ENCODE results near the gene STAMBPL1.

The STAMBPL1 gene

DNA sequence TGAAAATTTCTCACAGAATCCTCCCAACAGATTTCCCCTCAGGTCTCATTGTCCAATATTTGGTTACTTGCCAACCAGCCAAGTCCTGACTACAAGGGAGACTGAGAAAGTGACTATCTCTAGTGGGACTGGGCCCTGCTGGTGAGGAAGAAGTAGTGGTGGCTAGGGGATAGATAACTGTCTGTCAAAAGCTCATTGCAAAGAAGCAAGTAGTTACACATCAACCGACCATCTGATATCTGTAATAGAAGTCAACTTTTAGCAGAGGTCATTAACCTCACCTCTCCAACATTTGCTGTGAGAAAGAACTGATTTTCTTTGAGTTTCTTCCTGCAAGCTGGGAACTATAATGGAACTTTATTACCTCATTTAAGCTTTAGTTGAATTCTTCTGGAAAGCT, 15.2 kb downstream of the STAMBPL1 start:
- DNase-seq = no peak

DNA sequence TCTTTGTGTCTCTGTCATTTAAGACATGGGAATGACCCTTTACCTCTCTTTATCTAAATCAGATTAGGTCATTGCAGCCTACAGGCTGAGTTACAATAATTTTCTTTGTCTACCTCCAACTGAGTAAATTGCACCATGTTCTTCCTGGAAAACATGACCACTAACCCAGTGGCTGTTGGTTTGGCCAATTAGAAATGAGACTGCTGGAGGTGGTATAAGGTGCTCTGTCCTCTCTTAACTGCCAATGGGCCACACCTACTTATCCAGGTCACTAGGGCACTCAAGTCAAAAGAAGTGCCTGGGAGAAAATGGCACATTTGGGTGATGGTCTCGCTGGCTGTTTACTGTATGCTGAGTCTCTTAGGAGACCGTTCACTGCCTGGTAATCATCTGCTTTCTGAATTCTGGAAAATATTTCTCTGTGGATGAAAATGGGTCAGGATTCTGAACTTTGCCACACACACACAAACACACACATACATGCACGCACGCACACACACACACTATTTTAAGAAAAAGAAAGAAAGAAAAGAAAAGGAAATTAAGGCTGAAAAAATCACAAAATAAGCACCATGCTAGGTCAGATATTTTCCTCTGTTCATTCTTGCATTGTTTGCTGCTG, 16.4 kb downstream of the STAMBPL1 start:
- DNase-seq = no peak

DNA sequence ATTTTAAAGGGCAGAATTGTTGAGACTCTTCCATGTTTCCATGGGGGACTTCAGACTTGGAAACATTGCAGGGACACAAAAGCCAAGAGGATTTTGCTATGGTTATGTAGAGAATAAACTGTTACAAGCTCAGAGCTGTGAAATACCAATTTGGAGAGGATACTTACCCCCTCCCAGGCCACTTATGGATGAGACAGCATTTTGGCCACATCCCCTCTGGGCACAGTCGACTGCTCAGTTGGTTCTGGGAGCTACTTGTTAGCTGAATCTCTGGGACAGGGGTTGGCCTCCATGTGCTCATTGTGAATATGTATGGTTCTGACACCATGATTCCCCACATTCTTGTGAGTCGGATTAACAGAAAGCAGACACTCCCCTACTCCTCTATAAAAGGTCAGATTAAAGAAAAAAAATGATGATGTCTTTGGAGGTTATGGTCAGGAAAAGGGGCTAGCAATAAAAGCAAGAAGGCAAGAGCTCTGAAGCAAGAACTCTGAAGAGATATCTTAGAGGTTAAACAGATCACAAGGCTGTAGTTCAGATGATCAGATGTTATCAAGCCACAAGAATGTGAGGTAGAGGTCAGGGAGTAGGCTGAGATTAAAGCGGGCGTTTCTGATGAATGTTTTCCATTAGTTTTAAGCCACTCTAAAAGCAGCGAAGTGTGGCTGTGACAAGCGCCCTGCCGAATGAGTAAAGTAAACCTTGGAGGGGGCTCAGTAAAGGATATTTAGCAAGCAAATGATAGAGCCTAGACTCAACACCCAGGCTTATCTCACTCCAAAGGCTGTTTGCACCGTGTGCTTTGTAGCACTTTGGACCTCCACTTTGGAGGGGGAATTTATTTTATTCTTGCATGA, 17.2 kb downstream of the STAMBPL1 start:
- peak; percentile 33 for DNase-seq

DNA sequence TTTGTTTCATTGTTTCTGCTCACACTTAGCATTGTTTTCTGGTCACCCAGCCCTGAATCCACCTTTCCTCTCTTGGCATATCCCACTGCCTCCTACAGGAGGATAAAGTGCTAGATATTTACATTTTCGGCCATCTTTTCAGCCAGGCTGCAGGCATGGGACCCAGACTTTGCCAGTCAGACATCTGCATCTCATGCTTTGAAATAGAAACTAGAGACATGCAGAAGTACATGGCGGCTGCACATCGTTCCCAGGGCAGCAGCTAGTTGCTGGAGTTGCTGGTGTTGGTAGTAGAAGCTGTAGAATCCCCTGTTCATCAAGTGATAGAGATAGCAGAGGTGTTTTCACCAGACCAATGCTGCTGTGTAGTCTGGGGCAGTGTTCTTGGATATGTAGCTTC, 18.7 kb downstream of the STAMBPL1 start:
- DNase-seq = no peak

DNA sequence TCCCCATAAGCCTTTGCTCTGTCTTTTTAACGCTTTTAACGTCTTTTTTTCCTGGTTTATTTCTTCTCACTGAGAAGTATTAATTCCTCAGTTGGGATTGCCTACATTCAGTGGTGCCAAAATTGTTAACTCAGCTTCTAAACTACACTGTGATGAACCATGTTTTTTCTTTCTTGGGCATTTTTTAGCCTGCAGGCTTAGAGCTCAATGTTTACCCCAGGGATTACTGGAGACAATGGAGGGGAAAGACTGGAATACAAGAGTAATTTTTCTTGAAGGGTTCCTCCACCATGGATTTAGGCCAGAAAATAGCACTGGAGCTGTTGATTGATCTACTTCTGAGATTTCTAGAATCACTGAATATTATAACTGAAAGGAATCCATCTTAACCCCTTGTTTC, 19.8 kb downstream of the STAMBPL1 start:
- no peak for DNase-seq

DNA sequence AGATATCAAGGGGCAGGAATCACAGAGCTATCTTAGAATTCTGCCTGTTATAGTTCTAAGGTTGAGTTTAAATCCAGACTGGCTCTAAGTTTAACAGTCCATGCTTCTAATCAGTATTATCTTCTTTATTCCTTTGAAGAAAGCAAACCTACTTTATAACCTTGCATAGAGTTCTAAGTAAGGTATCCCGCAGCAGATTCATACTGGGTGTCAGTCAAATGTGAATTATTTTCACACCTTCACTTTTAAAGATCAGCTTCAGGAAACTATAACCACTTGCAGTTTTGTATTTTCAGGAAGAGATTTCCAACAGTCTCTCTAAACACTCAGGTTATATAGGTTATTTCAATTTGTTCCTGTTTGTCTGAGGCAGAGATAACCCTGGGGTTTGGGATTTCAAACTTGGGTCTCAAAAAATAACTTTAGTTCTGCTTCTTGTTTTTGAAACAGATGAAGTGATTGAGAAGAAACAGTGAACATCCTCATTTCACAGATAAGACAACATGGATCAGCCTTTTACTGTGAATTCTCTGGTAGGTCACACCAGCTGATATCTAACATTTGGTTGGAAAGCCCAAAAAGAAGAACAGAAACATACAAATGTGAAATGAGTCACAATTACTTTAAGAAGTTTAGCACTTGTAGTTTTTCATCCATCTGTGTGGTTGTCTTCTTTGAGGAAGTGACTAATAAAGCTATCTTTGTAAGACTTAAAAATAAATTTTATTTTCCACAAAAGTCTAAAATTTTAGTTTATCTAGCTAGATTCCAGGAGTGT, 21.4 kb downstream of the STAMBPL1 start:
- peak; percentile 54 for DNase-seq

DNA sequence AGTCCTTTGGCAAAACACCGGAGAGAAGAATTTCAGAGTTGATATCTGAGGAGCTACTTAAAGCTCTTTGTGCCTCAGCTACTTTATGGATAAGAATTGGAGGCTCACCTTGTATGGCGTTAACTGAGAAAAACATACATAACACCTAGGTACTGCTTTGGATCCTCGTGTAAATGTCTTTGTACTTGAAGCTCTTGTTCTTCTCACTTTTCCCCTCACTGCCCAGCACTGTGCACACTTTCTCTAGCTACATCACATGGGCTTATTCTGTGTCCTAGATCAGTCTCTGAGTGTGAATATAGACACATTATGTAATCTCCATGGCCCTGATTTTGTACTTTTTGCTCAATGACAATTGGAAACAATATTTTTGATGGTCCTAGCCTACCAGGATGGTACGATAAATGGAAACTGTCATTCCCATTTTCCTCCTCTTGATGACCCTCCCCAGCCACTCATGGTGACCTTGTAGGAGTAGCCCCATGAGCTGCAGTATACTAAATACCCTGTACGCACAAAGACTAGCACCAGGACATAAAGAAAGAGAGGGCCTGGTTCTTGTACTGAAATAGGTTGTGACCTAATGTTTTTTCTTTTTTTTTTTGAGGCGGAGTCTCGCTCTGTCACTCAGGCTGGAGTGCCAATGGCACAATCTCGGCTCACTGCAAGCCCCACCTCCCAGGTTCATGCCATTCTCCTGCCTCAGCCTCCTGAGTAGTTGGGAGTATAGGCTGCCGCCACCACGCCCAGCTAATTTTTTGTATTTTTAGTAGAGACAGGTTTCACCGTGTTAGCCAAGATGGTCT, 22.1 kb downstream of the STAMBPL1 start:
- no peak for DNase-seq

DNA sequence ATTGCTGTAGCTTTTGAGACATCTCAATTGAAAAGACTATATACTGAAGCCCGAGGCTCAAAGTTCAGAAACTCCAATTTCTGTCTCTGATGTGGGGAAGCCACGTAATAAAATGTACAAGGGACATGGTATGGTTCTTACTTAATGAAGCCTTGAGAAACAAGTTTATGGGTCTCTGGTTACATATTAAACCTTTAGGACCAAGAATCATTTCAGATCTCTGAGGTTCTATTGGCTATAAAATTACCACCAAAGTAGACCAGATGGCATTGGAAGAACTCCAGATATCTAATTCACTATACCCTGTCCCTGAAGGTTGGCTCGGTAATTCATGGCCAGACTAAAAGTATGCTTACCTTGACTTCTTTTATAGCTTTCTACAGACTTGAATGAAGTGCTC, 23.7 kb downstream of the STAMBPL1 start:
- DNase-seq = no peak

DNA sequence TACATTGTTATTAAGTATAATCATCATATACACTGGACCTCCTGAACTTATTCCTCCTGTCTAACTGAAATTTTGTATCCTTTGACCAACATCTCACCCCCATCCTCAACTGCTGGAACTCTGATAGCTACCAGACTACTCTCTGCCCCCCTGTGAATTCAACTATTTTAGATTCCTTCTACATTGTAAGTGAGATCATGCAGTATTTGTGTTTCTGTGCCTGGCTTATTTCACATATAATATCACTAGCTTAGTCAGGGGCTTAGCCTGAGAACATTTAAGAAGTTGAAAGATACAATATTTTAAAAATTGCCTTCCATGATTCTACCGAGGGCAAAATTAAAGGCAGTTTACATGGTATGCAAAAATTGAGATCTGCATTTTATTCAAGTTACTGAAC, 26.9 kb downstream of the STAMBPL1 start:
- no peak for DNase-seq

DNA sequence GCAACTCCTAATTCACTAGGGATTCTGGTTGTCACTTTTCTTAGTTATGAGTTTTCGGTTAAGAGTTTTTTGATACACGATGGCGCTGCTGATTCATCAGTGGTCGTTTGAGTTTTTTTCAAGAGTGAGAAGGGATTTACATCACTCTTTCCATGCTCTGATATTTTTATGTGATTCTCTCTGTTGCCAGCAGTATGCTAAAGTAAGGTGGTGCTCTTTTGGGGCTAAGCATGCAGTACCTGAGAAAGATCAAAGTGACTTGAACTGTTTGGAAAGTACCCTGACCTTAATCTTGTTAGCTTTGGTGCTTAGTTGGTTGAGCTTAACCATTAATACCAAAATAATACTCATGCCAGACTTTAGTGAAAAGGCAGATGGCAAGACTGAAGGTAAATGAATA, 28.1 kb downstream of the STAMBPL1 start:
- DNase-seq = peak; percentile 41

DNA sequence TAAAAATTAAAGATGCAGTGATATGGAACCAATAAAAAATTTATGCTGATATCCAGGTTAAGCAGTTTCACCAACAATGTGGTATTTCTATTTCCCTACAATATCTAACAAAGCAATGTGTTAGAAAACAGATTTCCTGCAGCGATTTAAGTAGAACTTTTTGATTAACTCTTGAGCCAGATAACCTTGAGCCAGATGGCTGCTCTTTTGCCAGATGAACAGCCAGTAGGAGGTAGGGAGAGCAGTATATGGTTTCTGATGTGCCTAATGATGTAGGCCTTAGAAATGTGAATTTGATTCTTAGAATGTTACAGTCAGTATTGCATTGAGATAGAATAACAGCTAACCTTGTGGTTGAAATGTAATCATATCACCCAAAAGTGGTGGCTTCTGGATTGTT, 31.1 kb downstream of the STAMBPL1 start:
- no peak for DNase-seq

DNA sequence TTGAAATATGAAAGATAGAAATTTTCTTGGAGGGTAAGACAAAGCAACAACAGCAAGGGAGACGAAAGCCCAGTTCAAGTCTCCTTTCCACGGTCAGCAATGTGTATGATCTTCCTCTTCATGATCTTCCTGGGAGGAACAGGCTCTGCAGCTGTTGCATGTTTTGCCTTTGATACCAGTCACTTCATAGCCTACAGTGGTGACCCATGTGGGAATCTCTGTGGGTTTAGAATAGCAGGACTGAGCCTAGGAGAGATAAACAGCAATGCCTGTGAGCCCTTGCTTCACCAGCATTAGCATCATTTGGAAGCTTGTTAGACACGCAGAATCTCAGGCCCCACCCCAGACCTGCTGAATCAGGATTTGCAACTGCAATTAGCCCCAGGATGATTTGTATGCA, 31.8 kb downstream of the STAMBPL1 start:
- DNase-seq = no peak

DNA sequence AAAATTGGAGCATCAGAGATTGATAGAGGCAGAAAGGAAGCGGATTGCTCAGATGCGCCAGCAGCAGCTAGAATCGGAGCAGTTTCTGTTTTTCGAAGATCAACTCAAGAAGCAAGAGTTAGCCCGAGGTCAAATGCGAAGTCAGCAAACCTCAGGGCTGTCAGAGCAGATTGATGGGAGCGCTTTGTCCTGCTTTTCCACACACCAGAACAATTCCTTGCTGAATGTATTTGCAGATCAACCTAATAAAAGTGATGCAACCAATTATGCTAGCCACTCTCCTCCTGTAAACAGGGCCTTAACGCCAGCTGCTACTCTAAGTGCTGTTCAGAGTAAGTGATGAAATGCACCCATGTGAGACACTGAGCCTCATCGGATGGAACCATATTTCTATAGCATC, 33.1 kb downstream of the STAMBPL1 start:
- DNase-seq = no peak

DNA sequence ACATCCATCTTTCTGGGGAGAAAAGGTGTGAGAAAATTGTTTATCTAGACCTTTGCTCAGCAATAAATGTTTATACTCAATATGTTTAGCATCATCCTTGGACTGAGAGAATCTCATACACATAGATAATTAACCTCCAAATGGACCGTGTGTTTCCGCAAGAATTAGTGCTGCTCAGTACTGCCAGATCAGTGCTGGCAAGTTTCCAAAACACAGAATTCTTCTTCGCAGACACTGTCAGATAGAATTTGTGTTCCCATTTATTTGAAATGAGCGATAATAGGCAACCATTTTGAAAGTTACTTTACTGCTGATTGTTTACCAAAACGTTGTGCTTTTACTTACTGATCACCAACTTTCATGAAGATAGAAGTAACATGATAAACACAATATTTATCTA, 33.7 kb downstream of the STAMBPL1 start:
- DNase-seq = no peak

DNA sequence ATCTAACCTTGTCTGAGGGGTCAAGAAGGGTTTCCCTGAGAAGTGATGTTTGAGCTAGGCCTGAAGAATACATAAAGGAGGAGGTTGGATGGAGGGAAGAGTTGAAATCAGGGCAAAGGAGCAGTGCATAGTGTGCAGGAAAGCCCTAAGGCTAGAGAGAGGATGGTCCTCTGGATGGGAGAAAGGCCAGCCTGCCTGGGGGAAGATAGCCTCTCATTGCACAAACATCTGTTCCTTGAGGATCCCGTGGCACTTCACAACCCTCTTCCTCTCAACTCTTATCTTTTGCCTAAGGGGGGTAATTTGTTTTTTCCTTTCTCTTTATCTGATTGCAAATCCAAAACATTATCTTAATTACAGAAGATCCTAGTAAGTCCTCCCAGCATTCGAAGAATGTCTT, 35.7 kb downstream of the STAMBPL1 start:
- DNase-seq = no peak

DNA sequence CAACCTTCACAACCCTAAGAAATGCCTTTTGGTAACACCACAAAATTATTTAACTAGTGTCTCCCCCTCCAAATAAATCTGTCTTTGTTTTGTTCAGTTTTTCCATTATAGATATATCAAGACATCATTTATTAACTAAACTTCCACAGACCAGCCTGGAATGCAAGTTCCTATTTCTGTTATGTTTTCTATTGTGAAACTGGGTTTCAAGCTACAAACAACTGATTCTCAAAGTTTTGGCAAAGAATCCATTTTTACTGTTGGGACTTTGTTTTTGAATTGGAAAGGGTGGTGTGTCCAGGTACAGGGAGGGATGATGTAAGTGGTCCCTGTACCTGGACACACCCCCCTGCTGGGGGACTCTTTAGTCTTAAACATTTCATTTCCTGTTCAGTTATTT, 36.2 kb downstream of the STAMBPL1 start:
- no peak for DNase-seq

DNA sequence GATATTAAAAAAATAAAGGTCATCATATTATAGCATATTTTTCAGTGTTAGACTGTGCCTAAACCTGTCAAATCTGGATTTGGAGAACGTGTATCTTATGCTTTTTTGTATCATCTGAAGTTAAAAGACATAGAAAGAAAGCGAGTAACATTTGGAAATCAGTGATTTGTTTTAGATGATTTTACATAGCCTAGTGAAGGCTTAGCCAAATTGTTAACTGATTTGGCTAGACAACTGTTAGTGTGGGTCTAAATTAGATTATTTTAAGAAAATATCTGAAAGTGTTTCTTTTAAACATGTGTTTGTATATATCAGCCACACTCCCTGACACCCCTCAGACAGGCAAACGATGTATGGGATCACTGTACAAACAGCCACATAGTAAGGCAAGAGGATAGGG, 36.9 kb downstream of the STAMBPL1 start:
- no peak for DNase-seq

DNA sequence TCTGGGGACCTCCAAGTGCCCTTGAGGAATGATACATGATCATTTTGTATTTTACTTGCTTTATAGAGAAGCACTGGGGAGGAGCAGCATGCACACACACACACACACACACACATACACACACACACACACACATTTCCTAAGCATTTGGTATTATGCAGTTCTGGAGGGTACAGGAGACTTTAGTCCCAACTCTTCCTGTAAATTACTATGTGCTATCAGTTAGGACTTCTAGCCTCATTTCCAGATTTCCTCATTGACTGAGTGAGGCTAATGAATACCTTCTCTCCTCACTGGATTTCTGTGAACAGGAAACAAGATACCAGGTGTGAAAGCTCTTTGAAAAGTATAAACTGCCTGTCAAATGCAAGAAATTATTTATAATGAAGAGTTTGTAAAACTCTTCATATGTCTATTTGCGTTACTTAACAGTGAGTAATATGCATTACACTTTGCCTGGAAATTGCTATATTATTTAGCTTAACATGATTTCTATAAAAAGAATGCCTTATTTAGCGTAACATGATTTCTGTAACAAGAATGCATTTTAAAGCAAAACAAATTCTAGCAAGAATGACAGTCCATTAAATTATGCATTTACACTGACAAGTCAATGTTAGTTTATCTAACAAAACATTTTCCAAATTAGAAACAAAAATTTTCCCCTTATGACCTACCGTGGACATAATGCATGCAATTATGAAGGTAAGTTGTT, 38.3 kb downstream of the STAMBPL1 start:
- no peak for DNase-seq

DNA sequence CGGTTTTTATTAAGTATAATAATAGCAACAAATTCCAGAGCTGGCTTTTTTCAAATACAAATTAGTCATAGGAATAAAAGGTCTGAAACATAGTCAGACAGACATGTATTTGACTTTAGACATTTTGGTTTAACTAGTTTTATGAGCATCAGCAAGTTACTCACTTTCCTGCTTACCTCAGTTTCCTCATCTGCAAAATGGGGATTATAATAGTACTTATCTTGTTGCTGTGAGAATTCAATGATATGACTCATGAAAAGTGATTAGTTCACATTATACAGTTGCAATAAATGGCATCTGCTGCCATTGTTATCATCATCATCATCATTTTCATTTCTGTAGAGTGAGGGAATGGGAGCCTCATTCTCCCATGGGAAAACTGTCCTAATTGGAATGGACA, 39.0 kb downstream of the STAMBPL1 start:
- no peak for DNase-seq

DNA sequence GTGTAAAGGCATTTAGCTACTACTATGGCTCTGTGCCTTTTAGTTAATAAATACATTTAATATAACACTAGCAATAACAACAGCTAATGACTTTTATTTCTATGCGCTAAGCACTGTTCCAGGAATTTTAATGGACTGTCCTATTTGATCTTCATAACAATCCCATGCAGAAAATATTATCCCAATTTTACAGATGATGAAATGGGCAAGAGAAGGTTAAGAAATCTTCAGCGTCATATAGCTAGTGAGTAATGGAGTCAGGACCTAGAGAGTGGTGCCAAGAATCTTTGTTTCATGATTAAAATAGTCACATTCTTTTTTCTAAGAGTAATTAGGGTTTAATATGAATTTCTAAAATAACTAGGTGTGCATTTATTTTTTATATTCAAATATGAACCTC, 40.2 kb downstream of the STAMBPL1 start:
- no peak for DNase-seq

DNA sequence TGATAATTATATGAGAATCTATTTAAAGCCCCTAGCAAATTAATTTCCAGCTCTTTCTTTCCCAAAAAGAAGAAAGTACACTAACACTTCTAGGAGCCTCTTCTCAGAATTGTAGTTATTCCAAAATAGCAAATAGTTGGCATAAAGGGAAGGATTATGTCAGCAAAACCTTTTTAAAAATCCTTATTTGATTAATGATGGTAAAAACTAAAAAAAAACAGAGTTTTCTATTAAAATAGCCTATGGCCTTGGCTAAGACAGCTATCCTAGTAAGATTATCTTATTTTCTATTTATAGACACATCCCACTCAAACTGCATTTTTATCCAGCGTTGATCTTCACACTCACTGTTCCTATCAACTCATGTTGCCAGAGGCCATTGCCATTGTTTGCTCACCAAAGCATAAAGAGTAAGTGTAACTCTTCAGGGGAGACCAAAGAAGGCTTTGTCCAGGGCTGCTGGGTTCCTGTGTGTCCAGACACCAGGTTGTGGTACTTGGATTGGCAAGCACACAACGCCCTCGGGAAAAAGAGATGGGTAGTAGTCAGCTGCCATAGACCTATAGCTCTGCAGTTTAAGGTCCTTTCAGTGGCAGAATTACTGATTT, 41.0 kb downstream of the STAMBPL1 start:
- DNase-seq = no peak

DNA sequence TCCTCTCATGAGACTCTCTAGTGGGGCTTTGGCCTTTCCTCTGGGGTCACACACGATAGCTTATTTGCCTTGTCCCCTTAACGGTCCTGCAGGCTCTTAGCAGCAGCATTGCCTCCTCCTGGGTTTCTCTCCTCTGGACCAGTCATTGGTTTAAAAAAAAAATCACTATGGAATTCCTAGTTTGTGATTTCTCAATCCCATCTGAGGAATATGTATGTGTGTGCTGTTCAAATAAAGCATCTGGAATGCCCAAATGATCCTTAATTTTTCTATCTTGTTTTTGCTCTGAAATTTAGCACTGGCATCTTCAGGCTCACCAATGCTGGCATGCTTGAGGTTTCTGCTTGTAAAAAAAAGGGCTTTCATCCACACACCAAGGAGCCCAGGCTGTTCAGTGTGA, 42.0 kb downstream of the STAMBPL1 start:
- DNase-seq = no peak

All from CD4-positive, alpha-beta T cell treated with Interleukin-4 for 4 hours (primary cell).